GM19099 (cell line): ENCODE results near the gene MRC1.

Experiments
- POLR2A ChIP-seq: IDR thresholded peaks from 3 replicates; pipeline ENCODE4 v1.6.1; 2011; ENCODE audit warnings: low read depth; ENCODE audit not compliant: insufficient read length; ENCODE audit errors: extremely low read depth

Gene MRC1

DNA sequence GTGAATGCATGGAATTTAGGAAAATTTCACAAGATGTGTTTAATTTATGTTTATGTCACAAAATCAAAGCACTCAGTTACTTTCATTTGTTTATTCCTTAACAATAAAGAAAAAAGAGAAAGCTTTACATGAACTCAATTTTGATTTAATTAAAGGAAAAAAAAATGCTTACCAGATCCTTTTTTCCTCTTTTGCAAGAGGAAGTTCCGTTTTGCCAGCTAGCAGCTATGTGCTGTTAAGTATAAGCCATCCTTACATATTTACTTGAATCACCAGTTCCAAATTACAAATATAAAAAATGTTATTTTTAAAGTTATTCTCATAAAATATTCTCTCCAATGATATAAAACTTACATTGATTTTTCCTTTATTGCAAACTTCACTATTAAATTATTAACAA lies 12.7 kb downstream of the MRC1 start:
- TF ChIP-seq POLR2A, result no peak

DNA sequence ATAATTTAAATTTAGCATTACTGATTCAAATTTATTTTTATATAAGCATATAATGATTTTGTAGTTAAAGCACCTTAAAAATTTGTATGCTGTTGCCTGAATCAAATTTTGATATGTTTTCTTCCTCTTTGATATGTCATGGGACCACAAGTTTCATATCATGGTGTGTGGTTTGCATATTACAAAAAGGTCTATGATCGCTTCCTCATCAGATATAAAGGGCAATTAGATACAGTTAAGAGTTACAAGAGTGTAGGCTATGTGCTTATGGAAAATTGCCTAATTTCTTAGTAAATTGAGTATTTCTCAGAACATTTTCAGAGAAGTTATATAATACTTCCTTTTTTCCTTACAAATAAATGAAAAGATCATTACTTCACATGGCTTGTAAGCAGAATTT lies 22.2 kb downstream of the MRC1 start:
- no peak for TF ChIP-seq POLR2A

DNA sequence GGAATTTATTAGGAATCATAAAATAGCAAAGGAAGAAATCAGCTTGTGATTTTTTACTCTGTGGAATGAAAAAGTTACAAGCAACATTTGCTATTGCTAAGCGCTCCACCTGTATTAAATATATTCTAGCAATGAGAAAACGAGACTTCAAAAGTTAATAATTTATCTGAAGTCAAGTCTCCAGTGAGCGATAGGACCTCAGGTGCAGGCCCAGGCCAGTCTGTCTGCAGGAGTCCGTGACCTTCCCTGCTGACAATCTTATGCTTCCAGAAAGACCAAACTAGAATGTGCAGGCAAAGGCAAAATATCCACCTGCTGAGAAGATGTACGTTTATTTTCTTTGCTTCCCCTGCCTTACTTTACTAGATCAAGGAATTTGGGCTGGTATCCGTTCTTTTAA lies 22.7 kb downstream of the MRC1 start:
- TF ChIP-seq POLR2A, result no peak

DNA sequence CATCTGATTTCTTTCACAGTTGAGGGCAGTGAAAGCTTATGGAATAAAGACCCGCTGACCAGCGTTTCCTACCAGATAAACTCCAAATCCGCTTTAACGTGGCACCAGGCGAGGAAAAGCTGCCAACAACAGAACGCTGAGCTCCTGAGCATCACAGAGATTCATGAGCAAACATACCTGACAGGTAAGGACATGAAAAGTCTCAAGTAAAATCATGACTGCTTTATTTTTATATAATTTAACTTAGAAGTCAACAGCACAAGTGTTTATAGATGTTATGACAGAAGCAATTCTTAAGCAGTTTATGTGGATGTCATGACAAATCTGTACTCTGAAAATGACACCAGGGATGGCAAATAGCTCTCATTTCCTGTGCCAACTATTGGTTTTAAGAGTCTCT lies 24.5 kb downstream of the MRC1 start:
- no peak for TF ChIP-seq POLR2A

DNA sequence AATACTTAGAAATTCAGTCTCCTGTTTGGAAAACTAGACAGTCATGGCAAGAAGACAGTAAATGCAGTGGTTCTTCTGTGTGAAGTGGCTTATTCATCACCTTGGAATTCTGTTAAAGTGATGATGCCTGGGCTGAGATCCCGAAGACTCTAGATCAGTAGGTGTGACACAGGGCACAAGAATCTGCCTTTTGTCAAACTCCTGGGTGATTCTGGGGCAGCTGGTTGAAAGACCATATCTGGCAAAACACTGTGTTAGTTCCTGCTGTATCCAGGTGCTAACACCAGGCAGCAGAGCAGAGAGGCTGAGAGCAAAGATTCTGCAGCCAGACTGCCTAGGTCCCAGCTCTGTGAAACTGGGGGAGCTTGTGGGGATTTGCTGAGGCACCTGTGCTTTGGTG lies 26.5 kb downstream of the MRC1 start:
- TF ChIP-seq POLR2A, result no peak

DNA sequence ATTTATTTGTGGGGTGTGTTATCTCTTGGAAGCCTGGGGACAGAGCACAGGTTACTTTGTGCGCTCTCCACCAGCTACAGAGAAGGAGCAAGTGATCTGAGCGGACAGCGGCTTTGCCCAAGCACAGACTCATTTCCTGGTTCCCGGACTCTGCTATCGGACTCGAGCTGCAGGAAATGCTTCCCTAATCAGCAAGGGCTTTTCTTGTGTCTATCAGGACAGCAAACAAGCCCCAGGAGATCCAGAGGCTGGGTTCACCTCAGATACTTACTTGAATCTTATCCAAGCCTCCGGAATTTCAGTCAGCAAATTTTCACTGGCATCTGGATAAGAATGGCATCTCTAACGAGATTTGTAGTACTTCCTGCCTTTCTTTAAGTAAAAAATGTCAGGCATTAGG lies 27.8 kb downstream of the MRC1 start:
- no peak for TF ChIP-seq POLR2A

DNA sequence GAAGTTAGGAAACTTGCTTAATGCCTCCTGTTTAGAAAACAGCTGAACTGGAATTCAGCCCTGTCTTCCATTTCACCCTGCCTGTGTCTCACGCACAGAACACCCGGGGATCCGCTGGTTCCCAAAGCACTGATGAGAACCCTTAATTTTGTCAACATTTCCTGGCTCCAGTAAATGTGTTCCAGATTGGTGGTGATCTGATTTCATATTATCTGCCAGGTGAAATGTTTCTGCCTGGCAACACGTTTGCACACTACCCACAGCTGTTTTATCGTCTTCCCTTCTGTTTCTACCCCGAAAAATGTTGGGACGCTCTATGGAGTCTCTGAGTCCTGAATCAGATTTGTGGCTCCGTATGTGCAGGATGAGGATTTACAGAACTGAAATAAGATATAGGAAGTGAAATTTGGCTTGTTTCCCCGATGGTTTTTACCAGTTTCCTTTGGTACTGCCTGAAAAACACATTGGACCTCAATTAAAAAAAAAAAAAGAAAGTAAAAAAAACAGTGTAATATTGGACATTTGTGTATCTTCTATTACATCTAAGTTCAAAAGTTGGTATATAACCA lies 29.0 kb downstream of the MRC1 start:
- TF ChIP-seq POLR2A, result no peak

DNA sequence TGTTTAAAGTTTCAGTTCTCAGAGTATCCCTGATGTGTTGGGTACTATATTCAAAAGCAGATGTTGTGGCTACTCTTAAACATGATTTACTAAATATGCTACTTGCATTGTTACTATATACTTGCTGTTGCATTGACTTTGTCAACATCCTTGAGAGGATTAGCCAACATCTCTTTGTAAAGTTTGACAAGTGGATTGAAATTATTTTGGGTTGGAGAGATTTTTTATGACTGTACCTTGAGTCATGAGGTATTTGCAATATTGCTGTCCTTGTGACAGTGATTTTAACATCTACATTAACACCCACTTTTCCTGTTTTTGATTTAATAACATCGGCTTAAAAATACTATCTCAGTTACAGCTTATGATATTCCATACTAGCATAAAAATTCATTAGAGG lies 31.9 kb downstream of the MRC1 start:
- no peak for TF ChIP-seq POLR2A

DNA sequence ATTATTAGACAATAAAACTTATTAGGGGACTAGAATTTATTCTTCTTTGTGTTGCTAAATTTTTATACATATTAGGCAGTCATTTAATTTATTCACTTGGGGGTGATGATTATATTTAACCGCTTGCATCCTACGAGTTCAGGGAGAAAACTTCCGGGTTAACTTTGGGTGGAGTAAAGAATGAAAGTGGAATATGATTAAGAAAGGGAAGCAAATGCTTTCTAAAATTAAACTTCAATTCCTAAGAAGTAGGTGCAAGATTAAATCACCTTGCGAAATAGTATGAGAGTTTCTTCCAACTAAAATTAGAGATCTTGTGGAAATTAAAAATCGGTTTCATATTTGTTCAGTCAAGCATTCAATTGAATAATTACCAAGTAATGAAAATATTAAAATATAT lies 33.5 kb downstream of the MRC1 start:
- no peak for TF ChIP-seq POLR2A

DNA sequence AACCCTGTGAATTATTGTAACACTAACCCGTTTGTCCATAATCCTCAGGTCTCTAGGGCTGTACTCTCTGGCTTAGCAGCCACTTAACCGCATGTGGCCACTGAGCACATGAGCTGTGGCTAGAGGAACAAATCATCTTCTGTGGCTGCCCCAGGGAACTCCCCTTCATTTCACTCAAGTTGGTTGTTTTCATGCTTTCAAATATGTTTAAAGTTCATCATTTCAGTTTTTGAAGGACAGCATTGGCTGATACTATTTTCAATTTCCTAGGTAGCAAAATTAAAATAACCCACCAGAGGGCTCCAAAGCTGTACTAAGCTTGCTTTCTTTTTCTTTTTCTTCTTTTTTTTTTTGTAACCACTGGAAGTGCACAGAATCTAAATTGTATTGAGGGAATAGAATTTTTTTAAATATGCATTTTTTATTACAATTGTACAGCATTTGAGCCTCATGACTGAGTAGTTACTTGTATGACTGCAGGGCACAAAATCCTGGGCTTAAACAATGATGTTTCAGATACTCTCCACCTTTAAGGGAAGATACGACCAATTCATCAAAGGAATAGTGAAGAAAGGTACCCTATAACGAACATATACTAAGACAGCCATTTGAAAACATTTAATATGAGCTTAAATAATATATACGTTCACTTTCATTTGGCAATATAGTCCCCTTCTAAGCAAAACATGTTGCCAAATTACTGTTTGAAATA lies 38.6 kb downstream of the MRC1 start:
- TF ChIP-seq POLR2A, result no peak

DNA sequence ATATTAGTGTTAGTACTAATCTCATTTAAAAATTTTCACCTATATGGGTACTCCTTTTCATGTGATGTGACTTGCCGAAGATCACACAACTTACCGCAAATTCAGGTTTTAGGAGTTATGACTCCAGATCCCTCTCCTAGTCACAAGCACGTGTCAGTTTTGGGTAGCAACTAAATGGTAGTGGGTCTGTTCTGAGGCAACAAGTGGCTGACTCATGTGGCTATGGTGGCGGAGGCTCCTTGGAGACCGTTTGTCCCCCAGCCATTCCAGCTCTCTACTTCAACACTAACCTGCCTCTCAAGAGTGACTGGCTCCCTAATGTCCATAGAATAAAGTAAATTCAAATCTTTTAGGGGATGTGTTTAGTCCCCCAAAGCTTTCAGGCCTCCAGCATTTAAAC lies 39.5 kb downstream of the MRC1 start:
- no peak for TF ChIP-seq POLR2A

DNA sequence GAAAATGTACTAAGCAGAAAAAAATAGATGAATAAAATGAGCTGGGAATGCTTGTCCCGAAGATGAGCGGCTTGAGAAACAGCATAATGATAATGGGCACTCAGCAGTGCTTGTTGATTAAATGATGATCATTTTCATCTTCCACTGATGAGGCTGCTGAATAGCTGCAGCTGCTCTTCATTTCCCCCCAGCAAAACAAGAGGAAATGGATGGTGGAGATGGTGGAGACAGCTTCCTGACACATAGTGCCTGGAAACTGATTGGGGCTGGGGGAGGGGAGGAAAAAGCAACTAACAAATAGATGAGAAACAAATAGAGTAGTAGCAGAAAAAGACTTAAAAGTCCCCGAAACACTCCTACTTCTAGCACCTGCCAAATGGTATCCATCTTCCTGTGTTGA lies 41.4 kb downstream of the MRC1 start:
- TF ChIP-seq POLR2A, result no peak

DNA sequence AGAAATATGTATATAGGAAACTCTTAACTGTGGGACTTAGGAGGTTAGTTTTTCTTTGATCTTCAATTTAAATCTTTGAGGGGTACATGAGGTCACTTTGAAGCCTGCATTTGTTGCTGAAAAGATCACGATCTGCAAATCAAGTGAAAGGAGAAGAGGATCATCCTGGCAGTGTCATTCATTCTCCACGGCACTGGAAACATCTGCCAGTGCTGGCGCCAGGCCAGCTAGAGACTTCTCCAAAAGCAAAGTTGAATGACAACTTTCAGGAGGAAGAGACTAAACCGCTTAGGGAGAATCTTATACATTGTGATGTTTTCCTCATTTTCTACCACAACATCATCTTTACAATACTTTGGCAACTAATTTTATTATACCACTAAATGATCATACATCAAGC lies 42.5 kb downstream of the MRC1 start:
- no peak for TF ChIP-seq POLR2A

DNA sequence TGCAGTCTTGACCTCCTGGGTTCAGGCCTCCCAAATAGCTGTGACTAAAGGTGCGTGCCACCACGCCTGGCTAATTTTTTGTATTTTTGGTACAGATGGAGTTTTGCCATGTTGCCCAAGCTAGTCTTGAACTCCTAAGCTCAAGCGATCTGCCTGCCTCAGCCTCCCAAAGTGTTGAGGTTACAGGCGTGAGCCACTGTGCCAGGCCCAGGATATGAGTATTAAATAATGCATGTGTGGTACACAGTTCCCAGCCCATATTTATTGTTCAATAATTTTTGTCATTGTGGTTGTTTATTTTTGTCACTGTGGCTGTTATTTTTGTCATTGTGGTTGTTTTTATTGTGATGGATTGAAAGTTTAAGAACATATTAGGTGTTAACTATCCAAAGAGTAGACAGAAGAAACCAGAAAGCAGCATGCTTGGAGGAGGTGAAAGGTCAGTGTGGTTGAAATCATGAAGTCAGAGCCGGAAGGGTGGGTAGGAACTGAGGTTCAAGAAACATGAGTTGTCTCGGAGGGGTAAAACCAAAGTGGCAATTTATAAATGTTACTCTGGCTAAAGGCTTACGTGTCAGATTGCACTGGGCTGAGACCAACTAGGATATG lies 45.0 kb downstream of the MRC1 start:
- TF ChIP-seq POLR2A, result no peak

DNA sequence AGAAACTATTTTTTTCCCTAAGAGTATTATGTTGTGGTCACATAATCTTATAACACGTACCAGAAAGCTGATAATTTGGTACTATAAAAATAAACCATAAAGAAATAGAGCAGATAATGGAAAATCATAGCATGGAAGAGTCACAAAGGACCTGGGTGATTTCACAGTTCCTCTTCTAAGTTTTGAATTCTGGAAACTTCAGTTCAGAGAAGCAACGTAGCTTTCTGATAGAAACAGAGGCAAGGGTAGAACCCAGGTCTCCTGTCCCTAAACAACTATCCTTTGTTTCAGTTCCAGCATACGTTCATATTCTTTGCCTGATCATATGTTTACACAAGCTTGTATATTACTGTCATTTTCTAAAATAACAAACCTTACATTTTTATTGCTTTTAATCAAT lies 47.9 kb downstream of the MRC1 start:
- no peak for TF ChIP-seq POLR2A

DNA sequence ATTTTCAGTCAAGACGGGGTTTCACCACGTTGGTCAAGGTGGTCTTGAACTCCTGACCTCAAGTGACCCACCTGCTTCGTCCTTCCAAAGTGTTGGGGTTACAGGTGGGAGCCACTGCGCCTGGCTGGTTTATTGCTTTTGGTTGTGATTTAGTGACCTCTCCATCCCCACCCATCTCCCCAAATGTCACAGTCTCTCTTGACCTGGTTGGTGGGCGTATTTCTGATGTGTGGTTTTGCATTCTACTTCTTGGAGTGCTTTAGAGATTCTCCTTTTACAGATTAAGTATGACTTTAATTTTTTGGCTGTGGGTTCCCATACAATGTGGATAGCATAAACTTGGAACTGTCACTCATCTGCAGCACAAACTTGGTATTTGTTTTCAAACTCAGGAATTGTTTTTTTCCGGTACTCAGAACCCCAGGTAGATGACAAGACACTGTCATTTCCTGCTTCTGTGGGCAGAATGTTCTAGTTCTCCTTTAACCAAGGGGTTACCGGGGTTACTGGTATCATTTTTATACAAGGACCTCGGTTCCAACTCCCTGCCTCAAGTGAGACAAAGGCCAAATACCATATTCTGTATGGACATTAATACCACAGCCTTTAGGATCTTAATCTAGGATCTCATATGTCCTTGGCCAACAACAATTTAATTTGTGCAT lies 50.5 kb downstream of the MRC1 start:
- TF ChIP-seq POLR2A, result no peak
